CD4-positive, alpha-beta T cell treated with Interferon alpha-2 for 1 hour (primary cell): ENCODE results near the gene FAXC.
"Not testable (repeated sequence)": the region's sequence is repeated elsewhere in the genome, so short reads cannot be mapped to it uniquely, and the experiment has no call there.

Experiments
- DNase-seq, 2 donors: peaks; one replicate each; pipeline ENCODE4 v3.0.0-alpha.2; 2020 to 2022

Gene FAXC

GRCh38 chr6:99276747-99277146 lies 72.7 kb downstream of the FAXC start:
- no peak for DNase-seq

DNA sequence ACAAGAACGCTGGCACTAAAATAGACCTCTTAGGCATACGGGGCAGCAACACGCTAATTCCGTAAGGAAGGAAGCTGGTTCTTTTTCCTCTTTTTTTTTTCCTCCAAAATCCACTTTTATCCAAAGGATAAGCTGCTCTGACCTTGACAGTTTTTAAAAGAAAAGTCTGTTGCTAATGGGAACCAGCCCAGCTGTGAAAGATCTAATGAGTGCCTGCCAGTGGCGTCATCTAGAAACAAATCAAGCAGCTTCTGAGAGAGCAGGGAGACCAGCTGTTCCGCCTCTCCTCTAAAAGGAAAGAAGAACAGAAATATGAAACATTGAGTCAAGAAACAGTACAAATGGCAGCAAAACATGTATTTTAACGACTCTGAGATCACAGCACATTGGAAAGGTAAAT lies 78.6 kb downstream of the FAXC start:
- DNase-seq, result no peak

- no peak for DNase-seq
These were observed 79.4 kb downstream of the FAXC start for GRCh38 chr6:99270030-99270429.

DNA sequence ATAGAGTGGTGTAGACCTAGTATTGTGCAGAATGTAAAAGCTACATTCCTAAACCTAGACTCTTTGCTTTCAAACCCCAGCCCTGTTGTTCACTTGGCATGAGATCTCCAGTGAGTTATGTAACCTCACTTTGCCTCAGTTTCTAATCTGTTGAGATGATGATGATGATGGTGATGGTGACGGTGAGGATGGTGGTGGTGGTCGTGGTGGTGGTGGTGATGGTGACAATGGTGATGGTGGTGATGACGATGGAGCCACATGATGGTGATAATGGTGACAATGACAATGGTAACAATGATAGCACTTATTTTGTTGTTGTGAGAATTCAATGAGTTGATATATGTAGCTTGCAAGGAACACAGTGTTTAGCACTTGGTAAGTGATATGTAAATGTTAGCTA lies 80.3 kb downstream of the FAXC start:
- DNase-seq, result no peak

DNA sequence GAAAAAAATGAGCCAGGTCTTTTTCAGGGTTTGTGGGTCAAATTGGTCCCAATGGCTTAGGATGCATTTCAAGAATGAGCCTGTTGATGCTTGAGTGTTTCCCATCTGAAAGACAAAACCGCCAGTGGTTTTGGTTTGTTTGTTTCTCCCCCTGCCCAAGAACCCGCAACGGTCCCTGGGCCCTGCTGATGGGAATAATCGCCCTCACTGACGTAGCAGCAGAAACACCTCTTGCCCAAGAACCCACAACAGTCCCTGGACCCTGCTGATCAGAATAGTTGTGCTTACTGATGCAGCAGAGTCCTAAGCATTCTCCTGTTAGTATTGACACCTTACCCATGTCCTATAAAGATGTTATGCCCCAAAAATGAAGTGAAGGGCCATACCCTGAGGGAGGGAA lies 82.5 kb downstream of the FAXC start:
- not testable (repeated sequence) for DNase-seq

GRCh38 chr6:99265447-99265846 lies 84.0 kb downstream of the FAXC start:
- not testable (repeated sequence) for DNase-seq

GRCh38 chr6:99254616-99255550 lies 94.6 kb downstream of the FAXC start:
- DNase-seq, result no peak

- no peak for DNase-seq
These were observed 96.2 kb downstream of the FAXC start for GRCh38 chr6:99253271-99253670.

DNA sequence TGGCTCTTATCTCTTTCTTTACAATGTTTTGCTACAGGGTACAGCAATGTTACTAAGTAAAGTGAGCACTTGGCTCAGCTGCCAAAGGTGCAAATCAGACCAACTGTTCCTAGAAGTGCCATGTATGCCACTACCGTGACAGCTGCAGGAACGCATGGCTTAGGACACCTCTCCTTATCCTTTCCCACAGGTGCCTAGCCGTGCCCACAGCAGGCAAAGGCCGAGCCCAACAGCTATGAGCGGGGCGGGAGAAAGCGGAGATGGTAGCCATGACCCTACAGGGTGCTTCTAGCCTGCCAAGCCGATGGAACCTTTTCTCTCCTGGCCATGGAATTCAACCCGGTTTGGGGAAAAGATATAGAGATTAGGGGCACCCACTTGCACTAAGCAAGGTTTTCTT lies 97.1 kb downstream of the FAXC start:
- no peak for DNase-seq

DNA sequence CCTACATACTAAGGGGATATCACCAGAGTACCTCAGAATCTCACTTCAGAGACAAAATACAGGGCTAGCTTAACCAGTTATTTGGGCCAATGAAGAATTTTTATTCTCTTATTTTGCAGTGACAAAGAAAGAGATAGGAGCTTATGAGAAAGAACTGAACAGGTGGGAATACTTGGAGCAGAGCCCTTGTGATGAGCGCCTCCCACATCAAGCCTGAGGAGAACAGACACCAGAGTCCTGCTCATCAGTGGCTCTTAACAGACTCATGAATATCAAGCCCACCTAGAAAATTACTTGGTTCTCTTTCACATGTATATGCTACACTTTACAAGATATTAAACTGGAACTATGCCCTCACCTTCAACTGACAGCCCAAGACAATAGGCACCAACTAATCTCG lies 99.0 kb downstream of the FAXC start:
- no peak for DNase-seq

- DNase-seq, result no peak
These were observed 102.9 kb downstream of the FAXC start for GRCh38 chr6:99246602-99247001.

- DNase-seq, result no peak
These were observed 107.5 kb downstream of the FAXC start for GRCh38 chr6:99241905-99242534.

DNA sequence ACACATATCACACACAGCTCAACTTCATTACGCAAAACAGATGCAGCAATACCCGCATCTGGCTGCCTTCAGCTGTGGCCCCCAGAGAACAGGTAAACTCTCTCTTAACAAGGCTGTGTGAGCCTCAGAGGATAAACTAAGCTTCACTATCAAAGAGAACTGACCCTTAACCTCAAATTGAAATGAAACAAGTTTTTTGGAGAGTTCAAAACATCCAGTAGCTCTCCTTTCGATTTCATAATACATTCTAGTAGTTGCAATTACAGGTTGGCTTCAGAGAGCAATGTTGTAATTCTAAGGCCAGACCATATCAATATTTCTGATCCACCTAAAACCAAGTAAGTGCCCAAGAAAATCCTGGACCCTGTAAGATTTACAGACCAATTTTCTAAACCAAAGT lies 113.5 kb downstream of the FAXC start:
- DNase-seq, result no peak

- DNase-seq, result no peak
These were observed 116.3 kb downstream of the FAXC start for GRCh38 chr6:99233219-99233618.

DNA sequence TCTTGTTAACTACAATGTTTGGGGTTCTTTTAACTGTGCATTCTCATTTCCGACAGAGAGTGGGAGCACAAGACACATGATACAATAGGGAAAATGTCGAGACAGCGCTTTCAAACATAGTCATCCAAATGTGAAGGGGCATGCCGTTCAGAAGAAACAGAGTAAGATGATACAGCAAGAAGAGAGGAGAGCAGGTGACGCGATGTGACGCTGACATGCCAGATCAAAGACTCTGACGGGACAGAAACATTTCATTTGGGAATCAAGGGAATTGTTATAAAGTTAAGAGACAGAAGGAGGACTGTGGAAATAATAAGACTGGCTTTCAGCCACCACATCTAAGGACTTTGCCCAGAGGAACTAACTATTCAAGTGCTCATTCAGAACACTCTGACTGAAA lies 117.4 kb downstream of the FAXC start:
- no peak for DNase-seq

DNA sequence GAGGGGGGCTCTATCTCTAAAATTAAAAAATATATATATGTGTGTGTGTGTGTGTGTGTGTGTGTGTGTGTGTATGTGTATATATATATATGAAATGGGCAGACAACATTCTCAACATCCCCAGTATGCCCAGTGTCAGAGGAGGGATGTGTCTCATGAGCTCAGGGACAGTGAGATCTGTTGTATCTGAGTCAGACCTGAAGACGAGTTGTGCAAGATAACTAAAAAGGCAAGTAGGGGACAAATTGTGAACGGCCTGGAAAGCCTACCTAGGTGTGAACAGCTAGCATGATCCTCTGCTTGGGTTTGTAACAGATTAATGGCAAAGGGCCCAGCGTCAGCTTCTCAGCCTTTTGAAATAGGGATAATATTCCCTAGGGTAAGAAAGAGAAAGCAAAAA lies 124.3 kb downstream of the FAXC start:
- DNase-seq, result no peak
